ENCODE results near the gene RPS15.
A peak's percentile ranks its signal among the peaks of the same experiment; 100 is the strongest.

Gene RPS15

DNA sequence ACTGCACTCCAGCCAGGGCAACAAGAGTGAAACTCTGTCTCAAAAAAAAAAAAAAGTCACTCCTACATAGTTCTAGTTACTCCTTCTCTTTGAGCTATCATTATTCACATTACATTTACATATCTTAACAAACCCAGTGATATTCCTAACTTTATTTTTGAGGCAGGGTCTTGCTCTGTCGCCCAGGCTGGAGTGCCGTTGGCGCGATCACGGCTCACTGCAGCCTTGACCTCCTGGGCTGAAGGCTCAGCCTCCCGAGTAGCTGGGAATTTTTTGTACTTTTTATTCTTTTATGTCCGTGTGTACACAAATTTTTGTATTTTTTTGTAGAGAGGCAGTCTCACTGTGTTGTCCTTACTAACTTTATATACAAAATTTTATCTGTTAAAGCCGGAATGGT, 587 bp upstream of the RPS15 start:
- no peak for DNase-seq

DNA sequence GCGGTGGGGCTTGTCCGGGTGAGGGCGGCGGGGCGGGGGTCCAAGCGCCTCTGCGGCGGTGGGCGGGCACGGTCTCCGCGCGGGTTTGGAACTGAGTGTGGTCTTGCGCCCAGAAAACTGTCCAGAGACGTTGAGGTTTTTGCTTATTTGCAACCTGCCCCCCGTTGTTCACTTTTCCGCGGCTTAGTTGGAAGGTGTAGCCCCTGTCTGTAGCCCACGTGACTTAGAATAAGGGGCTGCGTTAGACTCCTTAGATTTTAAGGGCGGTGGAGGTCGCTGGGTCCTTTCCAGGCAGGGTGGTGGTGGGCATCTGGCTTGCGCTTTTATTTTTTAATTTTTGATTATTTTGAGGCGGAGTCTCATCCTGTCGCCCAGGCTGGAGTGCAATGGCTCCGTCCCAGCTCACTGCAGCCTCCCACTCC, 748 bp downstream of the RPS15 start:
- no peak for DNase-seq

DNA sequence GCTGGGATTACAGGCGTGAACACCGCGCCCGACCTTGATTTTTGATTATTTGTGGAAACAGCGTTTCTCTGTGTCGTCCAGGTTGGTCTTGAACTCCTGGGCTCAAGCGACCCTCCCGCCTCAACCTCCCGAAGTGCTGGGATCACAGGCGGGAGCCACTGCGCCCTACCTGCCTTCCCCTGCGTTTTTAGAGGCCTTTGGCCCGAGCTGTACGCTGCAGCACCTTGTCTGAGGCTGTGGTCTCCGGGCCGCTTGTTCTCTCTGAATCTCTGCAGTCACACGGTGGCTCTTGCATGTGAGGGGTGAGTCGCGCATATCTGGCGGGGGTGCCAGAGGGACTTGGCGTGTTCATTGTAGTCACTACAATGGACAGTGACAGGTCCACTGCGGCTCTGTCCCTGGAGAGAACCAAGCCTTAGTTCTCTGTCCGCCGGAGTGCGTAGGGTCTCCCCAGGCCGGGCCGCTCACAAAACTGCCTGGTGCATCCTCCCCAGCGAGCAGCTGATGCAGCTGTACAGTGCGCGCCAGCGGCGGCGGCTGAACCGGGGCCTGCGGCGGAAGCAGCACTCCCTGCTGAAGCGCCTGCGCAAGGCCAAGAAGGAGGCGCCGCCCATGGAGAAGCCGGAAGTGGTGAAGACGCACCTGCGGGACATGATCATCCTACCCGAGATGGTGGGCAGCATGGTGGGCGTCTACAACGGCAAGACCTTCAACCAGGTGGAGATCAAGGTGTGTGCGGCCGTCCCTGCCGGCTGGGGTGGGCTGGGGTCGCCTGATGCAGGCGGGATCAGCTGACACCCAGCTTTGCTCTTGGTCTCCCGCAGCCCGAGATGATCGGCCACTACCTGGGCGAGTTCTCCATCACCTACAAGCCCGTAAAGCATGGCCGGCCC, 1.6 kb downstream of the RPS15 start:
- peak in 1 of 2 donors; percentile 27 for DNase-seq

DNA sequence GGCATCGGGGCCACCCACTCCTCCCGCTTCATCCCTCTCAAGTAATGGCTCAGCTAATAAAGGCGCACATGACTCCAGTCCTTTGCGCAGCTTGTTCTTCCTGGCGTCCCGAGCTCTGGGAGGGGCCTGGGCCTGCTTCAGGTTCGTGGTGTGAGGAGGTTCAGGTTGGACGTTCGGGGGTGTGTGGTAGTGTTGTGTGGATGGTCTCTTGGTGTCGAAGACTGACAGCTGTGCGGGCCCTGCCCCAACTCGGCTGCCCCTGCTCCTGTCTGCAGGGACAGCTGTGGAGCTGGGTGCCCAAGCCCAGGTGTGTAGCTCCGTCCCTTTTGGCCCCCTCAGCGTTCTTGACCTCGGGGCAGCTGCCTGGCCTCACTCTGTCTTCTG, 2.2 kb downstream of the RPS15 start:
- DNase-seq: no peak

DNA sequence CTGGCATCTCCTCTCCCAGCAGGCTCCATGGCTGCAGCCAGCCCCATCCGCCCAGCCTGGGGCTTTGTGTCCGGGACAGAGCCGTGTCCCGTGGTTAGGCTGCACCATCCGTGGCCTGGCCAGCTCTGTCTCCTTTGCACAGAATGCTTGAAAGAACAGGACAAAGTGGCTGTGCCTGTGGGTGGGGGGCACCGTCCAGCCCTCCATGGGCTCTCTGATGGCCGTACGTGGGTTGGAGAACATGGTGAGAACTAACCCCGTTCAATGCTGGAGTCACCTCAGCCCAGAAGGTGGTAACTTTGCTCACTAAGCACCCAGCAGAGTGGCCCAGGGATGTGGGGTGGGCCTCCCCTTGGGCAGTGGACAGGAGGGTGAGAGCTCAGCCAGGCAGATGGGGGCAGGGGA, 2.8 kb downstream of the RPS15 start:
- DNase-seq: no peak

DNA sequence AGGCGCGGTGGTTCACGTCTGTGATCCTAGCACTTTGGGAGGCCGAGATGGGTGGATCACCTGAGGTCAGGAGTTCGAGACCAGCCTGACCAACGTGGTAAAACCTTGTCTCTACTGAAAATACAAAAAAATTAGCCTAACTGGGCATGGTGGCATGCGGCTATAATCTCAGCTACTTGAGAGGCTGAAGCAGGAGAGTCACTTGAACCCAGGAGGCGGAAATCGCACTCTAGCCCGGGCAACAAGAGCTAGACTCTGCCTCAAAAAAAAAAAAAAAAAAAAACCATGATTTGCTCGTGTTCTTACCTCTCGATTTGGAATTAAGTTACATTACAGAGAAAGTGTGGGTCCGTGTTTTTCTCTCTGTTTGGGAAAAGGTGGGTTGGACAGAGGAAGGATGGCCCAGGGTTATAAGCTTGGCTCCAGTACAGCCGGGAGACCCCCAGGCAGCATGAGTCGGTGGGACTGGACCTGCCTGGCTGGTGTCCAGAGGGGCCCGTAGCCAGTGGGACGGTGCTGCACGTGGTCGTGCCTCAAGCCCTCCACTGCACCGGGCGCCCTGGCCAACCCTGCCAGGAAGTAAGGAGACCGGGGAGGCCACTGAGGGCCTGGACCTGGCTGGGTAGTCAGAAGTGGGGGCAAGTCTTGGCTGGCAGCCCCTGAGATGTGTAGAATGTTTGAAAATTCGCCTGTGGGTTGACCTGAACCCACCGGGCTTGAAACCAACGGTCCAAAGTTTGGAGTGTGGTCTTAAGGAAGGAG, 3.7 kb downstream of the RPS15 start:
- DNase-seq: no peak

DNA sequence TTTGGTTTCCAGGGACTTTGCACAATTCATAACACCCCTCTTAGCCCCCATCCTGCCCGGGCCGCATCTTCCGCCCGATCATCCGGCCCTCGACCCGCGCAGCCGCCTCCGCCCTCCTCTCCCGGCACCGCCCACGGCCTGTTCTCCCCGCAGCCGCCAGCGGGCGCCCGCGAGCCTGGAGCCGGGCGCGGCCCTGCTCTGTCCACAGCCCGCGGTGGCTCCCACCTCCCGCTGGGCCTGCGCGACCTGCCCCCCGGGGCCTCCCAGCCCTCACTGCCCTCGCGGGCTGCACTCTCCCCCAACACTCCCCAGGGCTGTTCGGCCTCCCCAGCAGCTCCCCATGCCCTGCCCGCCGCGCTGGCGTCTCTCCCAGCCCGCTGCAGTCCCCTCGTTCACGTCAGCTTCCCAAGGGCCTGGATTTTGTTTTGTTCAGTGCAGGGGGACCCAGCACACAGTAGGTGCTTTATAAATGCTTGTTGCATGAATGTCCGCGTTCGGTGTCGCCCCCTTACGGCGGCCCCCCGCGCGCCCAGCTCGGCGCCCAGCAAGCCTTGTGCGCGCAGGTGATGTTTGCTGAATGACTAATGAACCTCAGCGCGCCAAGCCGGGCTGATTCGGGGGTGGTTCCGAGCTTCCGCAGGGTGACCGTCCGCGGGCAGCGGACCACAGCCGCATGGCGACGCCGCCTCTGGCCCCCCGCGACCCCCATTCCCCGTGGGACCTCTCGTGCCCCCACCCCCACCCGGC, 7.2 kb downstream of the RPS15 start:
- DNase-seq: peak; percentile 74 to 82

DNA sequence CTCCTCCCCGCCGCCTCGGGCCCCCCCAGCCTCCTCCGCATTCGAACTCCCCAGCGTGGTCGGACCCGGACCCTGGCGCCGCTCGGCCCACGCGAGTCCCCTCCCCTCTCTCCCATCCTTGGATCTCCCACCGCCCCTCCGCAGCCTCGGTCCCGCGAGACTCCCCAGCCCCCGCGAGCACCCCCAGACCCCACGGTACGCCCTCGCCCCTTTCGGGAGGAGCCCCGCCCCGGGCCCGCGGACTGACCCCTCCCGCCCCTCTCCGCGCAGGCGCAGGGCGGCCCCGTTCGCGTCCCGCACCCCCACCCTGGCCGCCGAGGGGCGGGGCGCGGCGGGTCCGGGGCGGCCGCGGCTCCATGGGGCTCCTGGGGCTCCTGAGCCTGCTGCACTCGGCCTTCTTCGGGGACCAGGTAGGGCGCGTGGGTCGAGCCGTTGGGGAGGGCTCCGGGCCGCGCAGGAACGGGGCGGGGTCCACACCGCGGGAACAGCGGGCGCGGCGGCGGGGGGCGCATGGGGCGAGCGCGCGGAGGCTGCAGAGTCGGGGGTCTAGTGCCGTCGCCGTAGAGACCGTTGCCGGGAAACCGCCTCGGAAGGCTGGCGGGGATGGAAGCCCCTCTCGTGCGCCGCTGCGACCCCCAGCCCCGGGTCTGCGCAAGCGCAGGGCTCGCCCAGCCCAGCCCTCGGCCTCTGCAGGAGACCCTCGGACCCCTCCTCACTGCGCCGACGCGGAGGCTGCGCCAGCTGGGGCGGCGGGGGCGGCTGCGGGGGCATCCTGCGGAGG, 7.9 kb downstream of the RPS15 start:
- no peak for DNase-seq

DNA sequence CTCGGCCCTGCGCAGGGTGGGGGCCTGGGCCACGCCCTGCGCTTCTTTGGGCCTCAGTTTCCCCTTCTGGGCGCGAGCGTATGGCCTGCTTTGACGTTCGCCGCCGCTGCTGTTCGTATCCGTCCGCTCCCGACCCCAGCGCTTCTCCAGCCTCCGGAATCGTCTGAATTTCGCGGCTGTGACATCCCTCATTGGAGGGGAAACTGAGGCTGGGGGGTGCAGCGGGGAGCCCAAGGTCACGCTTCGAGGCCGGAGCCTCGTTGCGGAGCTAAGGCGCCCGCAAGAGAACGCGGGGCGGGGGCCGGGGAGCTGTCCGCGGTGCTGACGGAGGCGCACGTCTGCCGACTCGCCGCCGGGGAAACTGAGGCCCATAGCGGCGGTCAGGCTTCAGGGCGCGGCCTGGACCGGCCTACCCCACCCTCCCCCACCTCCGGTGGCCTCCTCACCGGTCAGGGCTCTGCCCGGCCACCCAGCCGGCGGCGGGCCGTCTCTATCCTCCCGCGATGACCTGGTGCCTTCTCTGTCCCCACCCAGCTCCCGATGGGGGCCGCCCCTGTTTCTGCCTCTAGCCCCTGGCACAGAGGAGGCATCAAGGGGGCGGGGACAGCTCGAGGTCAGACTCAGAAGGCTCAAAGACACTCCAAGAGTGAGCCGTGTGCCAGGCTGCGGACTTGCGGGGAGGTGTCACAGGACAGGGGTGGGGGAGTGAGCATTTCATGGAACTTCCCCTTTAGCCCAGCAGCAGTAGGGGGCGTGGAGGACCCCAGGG, 8.7 kb downstream of the RPS15 start:
- no peak for DNase-seq

DNA sequence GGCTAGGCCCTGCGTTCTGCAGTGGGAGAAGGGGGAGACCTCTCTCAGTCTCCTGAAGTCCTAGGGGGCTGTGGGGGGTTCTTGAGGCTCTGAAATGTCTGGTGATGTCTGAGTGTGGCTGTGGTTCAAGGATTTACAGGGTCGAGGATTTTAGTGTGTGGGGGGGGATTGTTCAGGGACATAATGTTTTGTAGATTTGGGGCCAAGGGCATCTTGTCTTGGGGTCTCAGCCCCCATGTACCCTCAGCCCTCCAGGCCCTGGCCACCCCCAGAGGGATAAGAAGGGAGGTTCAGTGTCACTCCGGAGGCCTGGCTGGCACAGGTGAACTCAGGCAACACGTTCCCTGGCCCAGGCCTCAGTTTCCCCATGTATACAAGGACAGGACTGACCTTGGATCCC, 9.3 kb downstream of the RPS15 start:
- no peak for DNase-seq

DNA sequence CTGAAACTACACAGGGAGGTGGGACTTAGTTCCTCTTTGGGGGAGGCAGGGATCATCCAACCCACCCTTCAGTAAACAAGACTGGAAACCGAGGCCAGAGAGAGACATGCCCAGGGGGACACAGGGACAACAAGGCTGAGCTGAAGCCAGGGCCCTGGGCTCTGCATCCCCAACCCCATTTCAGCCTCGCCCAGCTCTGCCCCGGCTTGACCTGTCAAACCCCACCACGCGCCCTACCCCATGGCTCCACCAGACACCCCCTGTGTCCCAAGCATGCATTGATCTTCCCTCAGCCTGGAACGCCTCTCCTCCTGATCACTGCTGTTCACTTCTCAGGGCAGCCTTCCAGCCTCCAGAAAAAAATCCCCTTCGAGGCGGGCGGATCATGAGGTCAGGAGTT, 9.7 kb downstream of the RPS15 start:
- no peak for DNase-seq

DNA sequence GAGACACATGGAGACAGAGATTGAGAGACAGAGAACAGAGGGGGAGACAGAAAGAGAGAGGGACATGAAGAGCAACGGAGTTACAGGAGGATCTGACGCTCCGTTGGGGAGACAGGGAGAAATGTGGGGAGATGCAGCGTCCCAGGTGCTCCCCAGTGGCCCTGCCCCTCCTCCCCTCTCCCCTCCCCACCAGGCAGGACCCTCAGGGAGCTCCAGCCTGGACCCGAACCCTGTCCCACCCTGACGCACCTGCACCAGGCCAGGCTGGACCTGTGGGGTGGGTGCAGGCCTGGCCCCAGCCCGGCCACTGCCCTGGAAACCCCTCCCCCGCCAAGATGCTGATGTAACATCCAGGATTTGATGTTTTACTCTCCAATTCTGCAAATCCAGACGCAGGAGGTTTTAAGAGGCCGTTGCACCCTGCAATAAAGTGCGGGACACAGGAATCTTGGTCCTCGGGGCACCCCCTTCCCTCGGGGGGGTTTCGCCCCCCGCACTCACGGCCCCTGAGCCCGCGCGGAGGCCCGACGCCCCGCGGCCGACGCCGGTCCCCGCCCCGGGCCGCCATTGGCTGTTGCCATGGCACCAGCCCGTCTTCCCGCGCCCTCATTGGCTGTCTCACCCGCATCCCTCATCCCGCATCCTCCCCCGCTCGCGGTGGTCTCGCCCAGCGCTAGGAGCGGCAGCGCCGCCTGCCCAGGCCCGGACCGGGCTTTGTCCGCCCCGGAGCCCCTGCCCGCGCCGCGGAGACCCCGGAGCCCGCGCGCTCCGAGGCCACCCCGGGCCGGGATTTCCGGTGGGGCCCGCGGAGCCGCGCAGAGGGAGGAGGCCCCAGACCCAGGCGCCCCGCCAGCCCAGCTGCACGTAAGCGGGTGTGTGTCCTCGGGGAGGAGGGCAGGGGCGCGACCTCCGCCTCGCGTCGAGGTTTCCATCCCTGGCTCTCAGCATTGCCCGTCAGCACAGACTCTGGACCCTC, 11.6 kb downstream of the RPS15 start, which contains the start of gene APC2:
APC2 (plus strand) TSS at position 655 of the 976 bp plus-strand sequence. CDS start 2,881 bp downstream, outside the sequence.
- peak in 1 of 2 donors; percentile 33 for DNase-seq

DNA sequence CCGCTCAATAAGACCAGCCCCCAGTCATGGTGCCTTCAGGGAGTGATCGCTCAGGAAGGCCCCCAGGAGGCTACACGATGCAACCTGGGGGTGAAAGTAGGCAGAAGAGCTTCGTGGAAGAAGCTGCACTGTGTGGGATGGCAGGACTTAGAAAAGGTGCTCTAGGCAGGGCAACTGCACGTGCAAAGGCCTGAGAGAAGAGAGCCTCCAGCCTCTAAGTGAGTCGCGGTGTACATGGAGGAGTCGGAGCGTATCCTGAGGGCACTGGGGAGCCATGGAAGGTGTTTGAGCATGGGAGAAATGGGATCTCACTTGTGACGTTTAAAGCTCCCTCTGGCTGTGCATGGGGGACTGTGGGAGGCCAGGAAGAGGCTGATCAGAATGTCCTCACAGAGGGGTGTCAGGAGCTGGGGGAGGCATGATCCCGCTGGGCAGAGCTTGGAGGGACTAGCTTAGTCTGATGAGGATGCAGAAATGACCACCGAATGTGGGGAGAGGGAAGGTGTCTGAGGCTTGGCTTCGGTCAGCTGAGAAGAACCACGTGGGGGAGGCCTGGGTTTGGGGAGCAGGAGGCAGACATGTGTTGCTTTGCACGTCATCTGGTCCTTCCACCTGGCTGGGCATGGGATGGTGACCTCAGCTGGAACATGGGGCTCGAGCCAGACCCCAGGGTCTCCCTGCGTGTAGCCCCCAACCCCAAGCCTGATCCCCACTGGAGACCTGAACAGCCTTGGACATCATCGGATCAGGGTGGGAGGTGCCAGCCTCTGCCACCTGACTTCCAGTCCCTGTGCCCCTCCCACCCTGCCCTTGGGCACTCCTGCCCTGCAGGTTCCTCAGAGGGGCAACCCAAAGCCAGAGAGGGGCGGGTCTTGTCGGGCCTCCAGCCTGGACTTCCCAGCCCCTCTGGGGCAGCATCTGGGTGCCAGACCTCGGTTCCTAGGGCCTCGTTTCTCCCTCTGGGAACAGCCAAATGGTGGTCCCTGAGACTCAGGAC, 12.8 kb downstream of the RPS15 start:
- no peak for DNase-seq

DNA sequence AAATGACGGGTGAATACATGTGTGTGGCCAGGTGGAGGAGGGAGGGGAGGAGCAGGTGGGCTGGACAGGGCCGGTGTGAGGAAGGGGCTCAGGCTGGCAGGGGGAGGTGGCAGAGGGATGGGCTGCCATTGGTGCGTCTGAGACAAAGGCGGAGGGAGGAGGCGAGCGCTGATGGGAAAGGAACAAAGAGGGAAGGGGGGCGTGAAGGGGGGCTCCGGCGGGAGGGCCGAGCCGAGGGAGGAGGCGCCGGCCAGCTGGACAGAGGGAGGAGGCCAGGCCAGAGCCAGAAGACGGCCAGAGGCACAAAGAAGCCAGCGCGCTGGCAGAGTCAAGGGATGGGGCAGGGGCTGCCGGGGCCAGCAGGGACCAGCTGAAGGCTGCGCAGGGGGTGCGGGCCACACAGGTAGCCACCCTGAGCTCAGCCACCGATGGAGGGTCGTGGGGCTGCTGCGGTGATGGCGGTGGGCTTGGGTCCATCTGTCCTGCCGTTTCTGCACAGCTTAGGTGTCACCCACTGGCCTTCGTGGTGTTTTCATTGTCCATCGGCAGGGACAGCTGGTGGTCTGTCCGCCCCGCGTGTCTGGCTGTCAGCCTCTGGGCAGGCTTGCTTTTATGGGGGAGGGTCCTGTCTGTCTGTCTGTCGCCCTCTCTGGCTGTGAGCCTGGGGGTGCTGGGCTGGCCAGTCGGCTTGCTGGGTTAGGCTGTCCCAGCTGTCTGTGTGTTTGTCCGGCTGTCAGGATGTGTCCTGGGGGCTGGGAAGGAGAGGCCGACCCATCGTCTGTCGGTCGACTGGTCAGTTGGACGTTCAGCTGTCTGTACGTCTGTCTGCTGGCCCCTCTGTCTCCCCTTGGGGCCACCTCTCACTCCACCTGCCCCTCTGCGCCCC, 14.0 kb downstream of the RPS15 start:
- DNase-seq: no peak

DNA sequence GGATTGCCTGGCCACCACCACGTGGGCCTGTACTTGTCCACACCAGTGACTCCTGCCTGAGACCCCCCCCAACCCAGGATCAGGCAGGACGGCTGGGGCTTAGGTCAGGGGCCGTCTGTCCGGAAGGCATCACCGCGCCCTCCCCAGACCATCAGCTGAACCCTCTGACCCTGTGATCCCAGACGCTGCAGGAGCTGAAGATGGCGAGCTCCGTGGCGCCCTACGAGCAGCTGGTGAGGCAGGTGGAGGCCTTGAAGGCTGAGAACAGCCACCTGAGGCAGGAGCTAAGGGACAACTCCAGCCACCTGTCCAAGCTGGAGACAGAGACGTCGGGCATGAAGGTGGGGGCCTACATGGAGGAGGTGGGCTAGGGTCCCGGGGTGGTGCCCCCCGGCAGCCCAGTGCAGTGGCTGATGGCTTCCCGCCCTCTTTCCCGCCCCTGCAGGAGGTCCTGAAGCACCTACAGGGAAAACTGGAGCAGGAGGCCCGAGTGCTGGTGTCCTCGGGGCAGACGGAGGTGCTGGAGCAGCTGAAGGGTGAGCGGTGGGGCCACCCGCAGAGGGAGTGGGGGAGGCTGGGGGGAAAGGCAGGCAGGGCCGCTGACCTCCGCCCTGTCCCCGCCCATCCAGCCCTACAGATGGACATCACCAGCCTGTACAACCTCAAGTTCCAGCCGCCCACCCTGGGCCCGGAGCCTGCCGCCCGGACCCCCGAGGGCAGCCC, 14.8 kb downstream of the RPS15 start:
- DNase-seq: no peak

DNA sequence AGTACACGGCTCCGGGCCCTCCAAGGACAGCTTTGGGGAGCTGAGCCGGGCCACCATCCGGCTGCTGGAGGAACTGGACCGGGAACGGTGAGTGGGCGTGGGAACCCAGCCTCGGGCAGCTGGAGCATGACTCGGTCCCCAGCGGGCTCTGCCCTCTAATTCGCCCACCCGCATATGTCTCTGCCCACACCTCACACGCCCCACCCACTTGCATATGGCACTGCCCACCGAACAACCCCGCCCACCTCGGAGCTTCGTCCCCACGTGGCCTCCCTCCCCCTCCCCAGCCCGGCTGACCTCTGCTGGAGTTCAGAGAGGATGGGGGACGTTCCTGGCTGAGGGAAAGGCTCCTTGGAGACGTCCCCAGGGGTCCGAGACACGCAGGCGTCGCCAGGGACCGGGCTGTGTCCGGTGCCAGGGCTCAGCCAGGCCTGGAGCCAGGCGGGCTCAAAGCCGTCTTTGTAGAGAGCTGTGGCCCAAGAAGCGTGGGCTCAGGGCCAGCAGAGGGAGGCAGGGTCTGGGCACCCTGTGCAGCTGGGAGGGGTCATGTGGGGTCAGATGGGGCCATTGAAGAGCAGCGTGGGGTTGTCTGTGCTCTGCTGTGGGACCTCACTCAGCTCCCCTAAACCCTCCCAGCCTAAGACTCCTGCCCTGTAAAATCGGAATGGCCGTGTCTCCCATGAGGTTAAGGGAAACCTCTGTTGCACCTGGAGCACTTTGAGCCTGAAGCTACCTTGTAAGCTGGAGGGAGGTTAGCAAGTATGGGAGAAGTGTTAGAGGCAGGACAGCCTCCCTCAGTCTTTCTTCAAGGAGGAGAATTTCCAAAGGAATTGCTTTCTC, 15.5 kb downstream of the RPS15 start:
- DNase-seq: no peak

DNA sequence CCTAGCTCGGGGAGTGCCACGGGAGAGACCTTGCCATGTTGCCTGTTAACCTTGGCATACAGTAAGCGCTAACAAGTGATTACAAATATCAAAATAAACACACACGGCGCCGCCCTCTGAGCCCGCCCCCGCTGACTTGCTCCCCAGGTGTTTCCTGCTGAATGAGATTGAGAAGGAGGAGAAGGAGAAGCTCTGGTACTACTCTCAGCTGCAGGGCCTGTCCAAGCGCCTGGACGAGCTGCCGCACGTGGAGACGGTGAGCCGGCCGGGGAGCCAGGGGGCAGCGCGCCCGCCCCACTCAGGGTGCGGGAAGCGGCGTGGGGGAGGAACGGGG, 16.8 kb downstream of the RPS15 start:
- no peak for DNase-seq

Measured in CD4-positive, alpha-beta T cell treated with Interleukin-1 beta for 1 hour (primary cell).